IMR-90 (cell line): Measurements from ENCODE around the gene TMEM86B. TPM values are rescaled to one million over a fixed set of nuclear protein-coding genes. Genes with fewer than 3 reads are reported as not detected.

ENCODE experiments used
- ATAC-seq: fragments of 200-7000 bp; cut with Tn5 transposase; 2 replicates; pipeline ENCODE4 v1.9.1; 2020; ENCODE audit warnings: low read depth, mild to moderate bottlenecking, moderate library complexity
- BruUV-seq: library from RNA; stranded (reverse); fragments of 400-500 nt; replicated peaks from 2 replicates; lab custom pipeline; 2021; lab: Mats Ljungman, UMichigan
- CTCF ChIA-PET: fragments of 300-600 bp; formaldehyde crosslinking; extraction: SDS; loops from one replicate; lab custom pipeline; 2021; ENCODE audit warnings: antibody characterized with exemption; lab: Yijun Ruan, JAX
- POLR2A ChIA-PET: fragments of 300-600 bp; sonication (Branson Sonifier 250); formaldehyde crosslinking; loops from one replicate; lab custom pipeline; 2022; ENCODE audit warnings: antibody characterized with exemption; ENCODE audit not compliant: unreplicated experiment; lab: Charles Lee
- DNase-seq: peaks from one replicate; pipeline ENCODE4 v3.0.0; 2013
- H2AFZ ChIP-seq: replicated peaks from 2 replicates; pipeline ENCODE3; 2013; ENCODE audit warnings: low read length, mild to moderate bottlenecking; ENCODE audit not compliant: poor library complexity
- H2AK5ac ChIP-seq: 2 replicates; pipeline ENCODE4 v1.6.1; 2013; ENCODE audit warnings: low read depth, low read length, inconsistent platforms
- H2AK9ac ChIP-seq: replicated peaks from 2 replicates; pipeline ENCODE3; 2013; ENCODE audit warnings: mild to moderate bottlenecking, low read depth, low read length, moderate library complexity; ENCODE audit not compliant: poor library complexity
- H2BK120ac ChIP-seq: 2 replicates; pipeline ENCODE4 v1.6.1; 2013; ENCODE audit warnings: low read depth, low read length, inconsistent platforms
- H2BK15ac ChIP-seq: 3 replicates; pipeline ENCODE4 v1.6.1; 2013; ENCODE audit warnings: low read depth, low read length, inconsistent platforms
- H2BK20ac ChIP-seq: 2 replicates; pipeline ENCODE4 v1.6.1; 2013; ENCODE audit warnings: low read depth, mild to moderate bottlenecking, inconsistent platforms, low read length, moderate library complexity
- H2BK5ac ChIP-seq: 2 replicates; pipeline ENCODE4 v1.6.1; 2013; ENCODE audit warnings: mild to moderate bottlenecking, low read depth, low read length, inconsistent platforms; ENCODE audit not compliant: poor library complexity, severe bottlenecking
- H3K14ac ChIP-seq: replicated peaks from 2 replicates; pipeline ENCODE4 v1.6.1; 2013; ENCODE audit warnings: low read depth, low read length, inconsistent platforms
- H3K18ac ChIP-seq: 2 replicates; pipeline ENCODE4 v1.6.1; 2013; ENCODE audit warnings: low read depth, low read length, control low read depth
- H3K23ac ChIP-seq: 2 replicates; pipeline ENCODE4 v1.6.1; 2013; ENCODE audit warnings: low read depth, low read length, inconsistent platforms
- H3K27ac ChIP-seq: 2 replicates; pipeline ENCODE4 v1.5.1; 2013; ENCODE audit warnings: mild to moderate bottlenecking, control low read depth, low read length; ENCODE audit not compliant: insufficient read depth
- H3K27me3 ChIP-seq: 2 replicates; pipeline ENCODE4 v1.6.1; 2013; ENCODE audit warnings: low read length; ENCODE audit not compliant: control insufficient read depth, insufficient read depth
- H3K36me3 ChIP-seq: 2 replicates; pipeline ENCODE4 v1.6.1; 2013; ENCODE audit warnings: low read length, mixed read lengths; ENCODE audit not compliant: control insufficient read depth, insufficient read depth
- H3K4ac ChIP-seq: 2 replicates; pipeline ENCODE4 v1.6.1; 2013; ENCODE audit warnings: low read depth, low read length, inconsistent platforms
- H3K4me1 ChIP-seq: 2 replicates; pipeline ENCODE4 v1.6.1; 2013; ENCODE audit warnings: low read length, mixed read lengths; ENCODE audit not compliant: control insufficient read depth, insufficient read depth
- H3K4me2 ChIP-seq: 2 replicates; pipeline ENCODE4 v1.6.1; 2013; ENCODE audit warnings: low read depth, mild to moderate bottlenecking, control low read depth, low read length, moderate library complexity
- H3K4me3 ChIP-seq: 2 replicates; pipeline ENCODE4 v1.5.1; 2013; ENCODE audit warnings: low read depth, mild to moderate bottlenecking, control low read depth, low read length, moderate library complexity; ENCODE audit not compliant: insufficient read depth
- H3K56ac ChIP-seq: 2 replicates; pipeline ENCODE4 v1.6.1; 2013; ENCODE audit warnings: low read length, inconsistent platforms; ENCODE audit not compliant: insufficient read depth; ENCODE audit errors: extremely low read depth
- H3K79me1 ChIP-seq, 2 experiments: 2 replicates each; pipeline ENCODE4 v1.6.1; 2013; ENCODE audit warnings: low read length in 2 of 2, inconsistent platforms in 1 of 2, low read depth in 1 of 2
- H3K9ac ChIP-seq: 2 replicates; pipeline ENCODE4 v1.6.1; 2013; ENCODE audit warnings: low read depth, low read length, control low read depth
- H3K9me1 ChIP-seq: 2 replicates; pipeline ENCODE4 v1.6.1; 2013; ENCODE audit warnings: low read length, inconsistent platforms; ENCODE audit not compliant: insufficient read depth
- H3K9me3 ChIP-seq: 2 replicates; pipeline ENCODE4 v1.6.1; 2013; ENCODE audit warnings: low read length; ENCODE audit not compliant: control insufficient read depth, insufficient read depth
- H4K20me1 ChIP-seq: 2 replicates; pipeline ENCODE4 v1.6.1; 2013; ENCODE audit warnings: low read length, inconsistent platforms; ENCODE audit not compliant: insufficient read depth
- H4K5ac ChIP-seq: 2 replicates; pipeline ENCODE4 v1.6.1; 2013; ENCODE audit warnings: mild to moderate bottlenecking, low read depth, low read length, control low read depth
- H4K8ac ChIP-seq, 2 experiments: 2 replicates each; pipeline ENCODE4 v1.6.1; 2013; ENCODE audit warnings: low read depth in 2 of 2, low read length in 2 of 2, control low read depth in 1 of 2, inconsistent platforms in 1 of 2
- H4K91ac ChIP-seq: 2 replicates; pipeline ENCODE4 v1.6.1; 2013; ENCODE audit warnings: low read depth, low read length, inconsistent platforms; ENCODE audit not compliant: insufficient read depth
- CEBPB ChIP-seq: IDR thresholded peaks from 2 replicates; pipeline ENCODE4 v1.6.1; 2012; ENCODE audit warnings: low read depth, low read length, improper control_type of control experiment
- CHD1 ChIP-seq: IDR thresholded peaks from 2 replicates; pipeline ENCODE4 v1.6.1; 2012; ENCODE audit warnings: low read depth, low read length, improper control_type of control experiment
- MAFK ChIP-seq: IDR thresholded peaks from 2 replicates; pipeline ENCODE4 v1.6.1; 2012; ENCODE audit warnings: low read depth, low read length, improper control_type of control experiment
- MAZ ChIP-seq: IDR thresholded peaks from 2 replicates; pipeline ENCODE4 v1.6.1; 2012; ENCODE audit warnings: low read depth, mild to moderate bottlenecking, low read length, improper control_type of control experiment, moderate library complexity, borderline replicate concordance
- POLR2A ChIP-seq: IDR thresholded peaks from 2 replicates; pipeline ENCODE4 v1.6.1; 2012; ENCODE audit warnings: mild to moderate bottlenecking, low read depth, low read length
- RAD21 ChIP-seq: IDR thresholded peaks from 2 replicates; pipeline ENCODE4 v1.6.1; 2012; ENCODE audit warnings: low read length, improper control_type of control experiment
- RCOR1 ChIP-seq: IDR thresholded peaks from 2 replicates; pipeline ENCODE4 v1.6.1; 2012; ENCODE audit warnings: mild to moderate bottlenecking, low read length, improper control_type of control experiment; ENCODE audit not compliant: insufficient replicate concordance
- WGBS, 2 experiments: methylation state at CpG; one replicate each; pipeline versions ENCODE4 v1.1.5 to v1.1.7; 2013; ENCODE audit warnings: missing lambda C conversion rate in 2 of 2; ENCODE audit not compliant: insufficient read length in 1 of 2; ENCODE audit errors: extremely low coverage in 2 of 2; 5-methylcytosine and 5-hydroxymethylcytosine counted together
- dilution Hi-C: fragments of 300-500 bp; cut with HindIII; formaldehyde crosslinking; loops from one replicate; pipeline ENCODE4 v1.14.3; 2018; ENCODE audit warnings: low sequenced_read_pairs; ENCODE audit not compliant: unreplicated experiment
- in situ Hi-C: fragments of 300-500 bp; cut with MboI; formaldehyde crosslinking; loops from 3 replicates; pipeline ENCODE4 v1.14.3; 2019; ENCODE audit warnings: low sequenced_read_pairs, inconsistent platforms, mixed read lengths
- intact Hi-C: fragments of 100-400 bp; cut with micrococcal nuclease; formaldehyde crosslinking; loops from 2 replicates; pipeline ENCODE4 v1.10.0; 2022
- polyA plus RNA-seq, 3 experiments: library from polyadenylated mRNA; depleted of rRNA; stranded (reverse); fragments of >200 nt; gene quantifications; 2 replicates each; pipeline ENCODE4 v1.2.3, GENCODE V29; 2012; ENCODE audit warnings: low replicate concordance in 1 of 3
- total RNA-seq: library from RNA; depleted of rRNA; stranded (reverse); fragments of >200 nt; gene quantifications from 2 replicates; pipeline ENCODE4 v1.2.3, GENCODE V29; 2012

TMEM86B gene
- total and polyA plus RNA-seq, 2 of the 4 experiments (the other 2 are of a cell fraction) = 0.18 to 2.4 TPM

- Histone ChIP-seq H3K14ac (no peak overlapping the region), H3K4ac (no peak overlapping the region), H2BK120ac (no peak overlapping the region), H3K56ac (no peak overlapping the region), H2AK5ac (no peak overlapping the region), H4K91ac (no peak overlapping the region), H2BK15ac (no peak overlapping the region), H3K23ac (no peak overlapping the region), H3K18ac (no peak overlapping the region), H3K79me1 (peaks cover 6 to 16% of the 10 kb centered on the region in 2 experiments; a peak in 3 of 4 replicates), H3K36me3 (peaks cover 53% of the 10 kb centered on the region), H3K4me2 (no peak overlapping the region), H3K4me1 (no peaks in the 10 kb centered on the region), H3K27me3 (no peaks in the 10 kb centered on the region), H3K27ac (no peak overlapping the region), H3K9ac (no peak overlapping the region), H2BK20ac (no peak overlapping the region), H2AK9ac (no peak overlapping the region), H3K9me3 (no peaks in the 10 kb centered on the region), H3K9me1 (0 out of 2 replicates have a peak, but pooled peaks cover 6% of the 10 kb centered on the region), H3K4me3 (no peak overlapping the region), H4K5ac (no peak overlapping the region), H4K20me1 (peaks cover 21% of the 10 kb centered on the region), H4K8ac (no peak overlapping the region), H2BK5ac (no peak overlapping the region), H2AFZ (no peak overlapping the region)
- WGBS, 2 experiments = no CpG with 5 or more reads among the region's 13 CpGs
- TF ChIP-seq POLR2A = no peak
- no peak for TF ChIP-seq MAZ
- no peak for TF ChIP-seq RCOR1
- no peak for TF ChIP-seq RAD21
- TF ChIP-seq CHD1 = no peak
- no peak for TF ChIP-seq MAFK
- no peak for TF ChIP-seq CEBPB
- in situ Hi-C loops = no loop called here
- no peak for ATAC-seq
- POLR2A ChIA-PET = no interaction called here
- intact Hi-C loops = no loop called here
- no peak for DNase-seq
- CTCF ChIA-PET = no interaction called here
- dilution Hi-C loops = no loop called here
- no TSS peak for BruUV-seq
Observed at GRCh38 chr19:55230329-55230728, 1.8 kb upstream of the TMEM86B start.
